HL-60 (cell line): ENCODE data around the gene LGR6.

Experiments
- CTCF ChIP-seq: IDR thresholded peaks from one replicate; pipeline ENCODE4 v1.5.1; 2011; ENCODE audit warnings: low read length, control low read depth, inconsistent platforms; ENCODE audit not compliant: insufficient read depth
- GABPA ChIP-seq: IDR thresholded peaks from 2 replicates; pipeline ENCODE4 v1.6.1; 2012; ENCODE audit warnings: low read depth
- POLR2AphosphoS5 ChIP-seq: IDR thresholded peaks from 2 replicates; pipeline ENCODE4 v1.6.1; 2012; ENCODE audit warnings: low read depth
- REST ChIP-seq: IDR thresholded peaks from 2 replicates; pipeline ENCODE4 v1.6.1; 2012; ENCODE audit warnings: low read depth; ENCODE audit not compliant: insufficient replicate concordance

- TF ChIP-seq CTCF (no peak), REST (no peak), POLR2AphosphoS5 (no peak), GABPA (no peak)
Measured at GRCh38 chr1:202189918-202190715, 3.5 kb upstream of the LGR6 start.
